ENCODE data around the gene APOC3. TPM values are rescaled to one million over a fixed set of nuclear protein-coding genes. Genes with fewer than 3 reads are reported as not detected.

Gene APOC3
- total and polyA plus RNA-seq, 9 of the 15 experiments (the other 6 are each of a cell fraction or from before 2014, with no cell fraction given), result 1.1 TPM; not detected in 8

DNA sequence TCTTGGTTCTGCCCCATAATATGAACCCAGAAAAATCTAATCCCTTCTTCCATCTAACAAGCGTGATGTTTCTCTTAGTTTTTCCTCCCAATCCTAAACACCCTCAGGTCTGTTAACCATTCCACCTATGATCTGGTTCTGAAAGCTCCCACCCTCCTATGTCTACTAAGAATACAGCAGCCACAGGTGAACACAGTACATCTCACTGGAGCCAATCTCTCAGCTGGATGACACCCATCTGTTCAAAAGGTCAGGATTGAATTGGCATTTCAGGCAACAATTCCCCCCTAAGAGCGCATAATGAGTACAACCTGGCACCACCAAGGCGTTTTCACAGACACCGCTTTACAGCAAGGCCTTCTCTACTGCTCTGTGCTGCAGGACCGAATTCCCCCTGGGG is 26.7 kb downstream of the APOC3 start (continued):
- TF ChIP-seq, protein P1, sequence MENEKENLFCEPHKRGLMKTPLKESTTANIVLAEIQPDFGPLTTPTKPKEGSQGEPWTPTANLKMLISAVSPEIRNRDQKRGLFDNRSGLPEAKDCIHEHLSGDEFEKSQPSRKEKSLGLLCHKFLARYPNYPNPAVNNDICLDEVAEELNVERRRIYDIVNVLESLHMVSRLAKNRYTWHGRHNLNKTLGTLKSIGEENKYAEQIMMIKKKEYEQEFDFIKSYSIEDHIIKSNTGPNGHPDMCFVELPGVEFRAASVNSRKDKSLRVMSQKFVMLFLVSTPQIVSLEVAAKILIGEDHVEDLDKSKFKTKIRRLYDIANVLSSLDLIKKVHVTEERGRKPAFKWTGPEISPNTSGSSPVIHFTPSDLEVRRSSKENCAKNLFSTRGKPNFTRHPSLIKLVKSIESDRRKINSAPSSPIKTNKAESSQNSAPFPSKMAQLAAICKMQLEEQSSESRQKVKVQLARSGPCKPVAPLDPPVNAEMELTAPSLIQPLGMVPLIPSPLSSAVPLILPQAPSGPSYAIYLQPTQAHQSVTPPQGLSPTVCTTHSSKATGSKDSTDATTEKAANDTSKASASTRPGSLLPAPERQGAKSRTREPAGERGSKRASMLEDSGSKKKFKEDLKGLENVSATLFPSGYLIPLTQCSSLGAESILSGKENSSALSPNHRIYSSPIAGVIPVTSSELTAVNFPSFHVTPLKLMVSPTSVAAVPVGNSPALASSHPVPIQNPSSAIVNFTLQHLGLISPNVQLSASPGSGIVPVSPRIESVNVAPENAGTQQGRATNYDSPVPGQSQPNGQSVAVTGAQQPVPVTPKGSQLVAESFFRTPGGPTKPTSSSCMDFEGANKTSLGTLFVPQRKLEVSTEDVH (IDR thresholded peaks at IDR 0.05; ENCODE audit: low read depth, partially characterized antibody), result no peak

DNA sequence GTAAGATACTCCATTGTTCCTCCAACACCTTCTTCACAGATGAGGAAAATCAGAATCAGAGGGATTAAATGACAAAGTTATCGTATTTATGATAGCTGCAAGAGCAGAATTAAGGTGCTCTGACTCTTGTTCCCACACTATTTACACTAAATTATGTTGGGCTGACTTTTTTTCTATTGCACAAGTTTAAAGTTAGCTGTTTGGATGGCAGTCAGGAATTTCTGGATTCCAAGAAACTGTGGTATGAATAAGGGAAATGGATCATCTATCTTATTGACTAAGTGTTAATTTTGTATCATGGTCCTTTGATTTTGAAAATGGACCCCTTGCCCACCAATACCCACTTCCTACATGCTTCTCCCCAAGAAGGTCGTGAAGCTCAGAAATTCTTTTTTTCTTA is 27.6 kb downstream of the APOC3 start:
- Histone ChIP-seq H3K4me2 (ENCODE audit: insufficient read depth, low read length) (no peak overlapping the region), H3K4me3 (no peak overlapping the region), H3K27me3 (ENCODE audit: control insufficient read depth in 2 of 2, insufficient read depth in 2 of 2, low read length in 2 of 2) (no peaks in the 10 kb centered on the region), H3K79me2 (ENCODE audit: control insufficient read depth, insufficient read depth, low read length) (no peaks in the 10 kb centered on the region), H3K9me1 (ENCODE audit: control insufficient read depth, insufficient read depth, low read length) (no peaks in the 10 kb centered on the region), H3K27ac (ENCODE audit: extremely low read depth, low read depth, low read length) (no peak overlapping the region), H3K9ac (ENCODE audit: insufficient read depth in 1 of 2, low read depth in 2 of 2, low read length in 2 of 2) (no peak overlapping the region), H3K4me1 (replicated peaks in 1 of 2; ENCODE audit: control insufficient read depth in 2 of 2, insufficient read depth in 2 of 2, low read length in 2 of 2) (peaks cover 5 to 23% of the 10 kb centered on the region in 2 experiments; a peak in 4 of 5 replicates), H3K36me3 (ENCODE audit: control insufficient read depth, insufficient read depth, low read length) (peaks cover 62% of the 10 kb centered on the region), H4K20me1 (replicated peaks; ENCODE audit: control insufficient read depth, insufficient read depth, low read length) (no peaks in the 10 kb centered on the region), H3K9me3 (replicated peaks; ENCODE audit: control insufficient read depth, insufficient read depth, low read depth, low read length) (no peaks in the 10 kb centered on the region), H2AFZ (ENCODE audit: low read depth, low read length) (no peak overlapping the region)
- ATAC-seq (no peak), FAIRE-seq (no peak), DNase-seq (ENCODE audit: extremely low read depth in 1 of 4, low spot score in 3 of 4) (no peak)
- in situ Hi-C loops (cut with MboI), result no loop called here
- CTCF ChIA-PET (ENCODE audit: low intra/inter-chr PET ratio), result no interaction called here
- no TSS peak for BruUV-seq (replicated peaks)
- 82% methylated on average over 2 of the region's 2 CpGs for WGBS (ENCODE audit: insufficient coverage, low coverage, missing lambda C conversion rate)
- intact Hi-C loops (cut with micrococcal nuclease), result no loop called here
- POLR2A ChIA-PET, result interaction anchor here (0.6 kb wide), 1 partner anchor 240 kb away, joined by 3 read pairs; no protein-coding TSS in a partner anchor
- TF ChIP-seq PML (IDR thresholded peaks at IDR 0.05; ENCODE audit: low read length), result no peak
- TF ChIP-seq ZBTB17 (CRISPR knock-in tag; IDR thresholded peaks at IDR 0.05), result no peak
- TF ChIP-seq RBM39 (optimal IDR thresholded peaks at IDR 0.05; ENCODE audit: low read depth, low read length), result no peak
- no peak for TF ChIP-seq ERF (CRISPR knock-in tag; IDR thresholded peaks at IDR 0.05)
- TF ChIP-seq ZFPM2 (CRISPR knock-in tag; IDR thresholded peaks at IDR 0.05), result no peak
- TF ChIP-seq CREB1 (IDR thresholded peaks at IDR 0.05), result no peak
- TF ChIP-seq CREB1 (CRISPR knock-in tag; IDR thresholded peaks at IDR 0.05), result no peak
- no peak for TF ChIP-seq YY1 (IDR thresholded peaks at IDR 0.05; ENCODE audit: borderline replicate concordance in 1 of 3, control insufficient read depth in 1 of 3, extremely low read depth in 1 of 3, insufficient read depth in 3 of 3, insufficient read length in 1 of 3, insufficient replicate concordance in 2 of 3, low read depth in 1 of 3, low read length in 2 of 3)
- no peak for TF ChIP-seq SMAD4 (CRISPR knock-in tag; conservative IDR thresholded peaks at IDR 0.05)
- TF ChIP-seq ZNF324 (CRISPR knock-in tag; IDR thresholded peaks at IDR 0.05), result no peak
- TF ChIP-seq, protein P2, sequence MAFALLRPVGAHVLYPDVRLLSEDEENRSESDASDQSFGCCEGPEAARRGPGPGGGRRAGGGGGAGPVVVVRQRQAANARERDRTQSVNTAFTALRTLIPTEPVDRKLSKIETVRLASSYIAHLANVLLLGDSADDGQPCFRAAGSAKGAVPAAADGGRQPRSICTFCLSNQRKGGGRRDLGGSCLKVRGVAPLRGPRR (CRISPR knock-in tag; IDR thresholded peaks at IDR 0.05), result no peak
- TF ChIP-seq, protein P3, sequence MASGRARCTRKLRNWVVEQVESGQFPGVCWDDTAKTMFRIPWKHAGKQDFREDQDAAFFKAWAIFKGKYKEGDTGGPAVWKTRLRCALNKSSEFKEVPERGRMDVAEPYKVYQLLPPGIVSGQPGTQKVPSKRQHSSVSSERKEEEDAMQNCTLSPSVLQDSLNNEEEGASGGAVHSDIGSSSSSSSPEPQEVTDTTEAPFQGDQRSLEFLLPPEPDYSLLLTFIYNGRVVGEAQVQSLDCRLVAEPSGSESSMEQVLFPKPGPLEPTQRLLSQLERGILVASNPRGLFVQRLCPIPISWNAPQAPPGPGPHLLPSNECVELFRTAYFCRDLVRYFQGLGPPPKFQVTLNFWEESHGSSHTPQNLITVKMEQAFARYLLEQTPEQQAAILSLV (tag; IDR thresholded peaks at IDR 0.05), result no peak
- TF ChIP-seq, protein P4, sequence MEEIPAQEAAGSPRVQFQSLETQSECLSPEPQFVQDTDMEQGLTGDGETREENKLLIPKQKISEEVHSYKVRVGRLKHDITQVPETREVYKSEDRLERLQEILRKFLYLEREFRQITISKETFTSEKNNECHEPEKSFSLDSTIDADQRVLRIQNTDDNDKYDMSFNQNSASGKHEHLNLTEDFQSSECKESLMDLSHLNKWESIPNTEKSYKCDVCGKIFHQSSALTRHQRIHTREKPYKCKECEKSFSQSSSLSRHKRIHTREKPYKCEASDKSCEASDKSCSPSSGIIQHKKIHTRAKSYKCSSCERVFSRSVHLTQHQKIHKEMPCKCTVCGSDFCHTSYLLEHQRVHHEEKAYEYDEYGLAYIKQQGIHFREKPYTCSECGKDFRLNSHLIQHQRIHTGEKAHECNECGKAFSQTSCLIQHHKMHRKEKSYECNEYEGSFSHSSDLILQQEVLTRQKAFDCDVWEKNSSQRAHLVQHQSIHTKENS (CRISPR knock-in tag; IDR thresholded peaks at IDR 0.05), result no peak
- TF ChIP-seq ZNF586 (CRISPR knock-in tag; conservative IDR thresholded peaks at IDR 0.05), result no peak
- no peak for TF ChIP-seq NR2C1 (IDR thresholded peaks at IDR 0.05)
- TF ChIP-seq NR2C1 (tag; IDR thresholded peaks at IDR 0.05), result no peak
- TF ChIP-seq KDM2B (CRISPR knock-in tag; IDR thresholded peaks at IDR 0.05), result no peak

Measured in K562 (cell line).